GM15510 (cell line): ENCODE measurements around the gene AUTS2.

Experiments
- POLR2A ChIP-seq: IDR thresholded peaks from 3 replicates; pipeline ENCODE4 v1.6.1; 2011; ENCODE audit warnings: borderline replicate concordance; ENCODE audit not compliant: insufficient read length; ENCODE audit errors: extremely low read depth

The AUTS2 gene

DNA sequence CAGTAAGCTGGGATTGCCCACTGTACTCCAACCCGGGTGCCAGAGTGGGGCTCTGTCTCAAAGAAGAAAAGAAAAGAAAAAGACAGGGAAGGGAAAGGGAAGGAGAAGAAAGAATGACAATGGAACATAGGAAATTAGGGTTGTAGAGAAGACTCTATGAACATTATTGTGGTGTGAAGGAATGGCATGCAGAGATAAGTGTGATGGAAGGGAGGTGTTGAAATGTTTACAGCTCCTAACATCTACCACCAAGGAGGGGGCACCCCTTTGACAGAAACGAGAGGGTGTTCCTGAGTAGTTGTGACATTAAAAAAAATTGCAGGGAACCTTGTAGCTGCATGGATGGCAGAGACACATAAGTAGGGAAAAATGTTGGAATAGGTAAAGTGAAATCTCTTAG is 27.5 kb downstream of the AUTS2 start:
- TF ChIP-seq POLR2A, result no peak

DNA sequence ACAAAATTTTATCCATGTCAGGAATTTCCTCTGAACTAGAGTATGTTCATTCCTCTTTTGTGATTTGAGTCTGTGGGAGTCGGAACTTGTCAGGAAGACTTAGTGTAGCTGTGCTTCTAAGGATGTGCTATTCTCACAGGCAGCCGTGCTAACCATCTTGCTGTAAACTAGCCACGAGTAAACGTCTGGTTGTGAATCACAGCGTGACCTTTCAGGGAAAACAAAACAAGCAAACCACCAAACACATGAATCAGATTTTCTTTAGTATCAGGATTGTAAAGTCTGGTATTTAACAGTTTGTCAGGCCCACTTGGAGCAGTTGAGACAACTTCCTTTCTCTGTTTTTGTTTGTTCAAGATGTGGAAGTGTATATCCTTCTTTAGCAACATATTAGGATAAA is 32.0 kb downstream of the AUTS2 start:
- TF ChIP-seq POLR2A, result no peak

DNA sequence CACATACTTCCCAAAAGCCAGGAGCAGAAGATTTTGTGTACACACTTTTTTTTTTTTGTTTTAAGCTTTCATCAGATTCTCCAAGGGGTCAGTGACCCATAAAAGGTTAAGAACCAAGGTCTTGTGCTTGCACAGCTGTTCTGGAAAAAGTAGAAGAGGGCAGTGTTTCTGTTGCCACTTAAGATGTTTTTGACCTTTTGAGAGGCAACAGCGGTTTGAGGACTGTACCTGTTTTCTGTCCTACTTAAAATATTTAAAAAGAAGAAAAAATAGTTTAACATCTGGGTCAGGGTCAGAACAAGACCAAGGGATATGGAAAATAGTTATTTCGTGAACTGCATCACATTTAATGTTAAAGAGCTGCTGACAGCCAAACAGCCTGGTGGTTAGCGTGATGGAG is 32.9 kb downstream of the AUTS2 start:
- TF ChIP-seq POLR2A, result no peak

GRCh38 chr7:69632280-69632679 is 34.0 kb downstream of the AUTS2 start:
- TF ChIP-seq POLR2A, result no peak

DNA sequence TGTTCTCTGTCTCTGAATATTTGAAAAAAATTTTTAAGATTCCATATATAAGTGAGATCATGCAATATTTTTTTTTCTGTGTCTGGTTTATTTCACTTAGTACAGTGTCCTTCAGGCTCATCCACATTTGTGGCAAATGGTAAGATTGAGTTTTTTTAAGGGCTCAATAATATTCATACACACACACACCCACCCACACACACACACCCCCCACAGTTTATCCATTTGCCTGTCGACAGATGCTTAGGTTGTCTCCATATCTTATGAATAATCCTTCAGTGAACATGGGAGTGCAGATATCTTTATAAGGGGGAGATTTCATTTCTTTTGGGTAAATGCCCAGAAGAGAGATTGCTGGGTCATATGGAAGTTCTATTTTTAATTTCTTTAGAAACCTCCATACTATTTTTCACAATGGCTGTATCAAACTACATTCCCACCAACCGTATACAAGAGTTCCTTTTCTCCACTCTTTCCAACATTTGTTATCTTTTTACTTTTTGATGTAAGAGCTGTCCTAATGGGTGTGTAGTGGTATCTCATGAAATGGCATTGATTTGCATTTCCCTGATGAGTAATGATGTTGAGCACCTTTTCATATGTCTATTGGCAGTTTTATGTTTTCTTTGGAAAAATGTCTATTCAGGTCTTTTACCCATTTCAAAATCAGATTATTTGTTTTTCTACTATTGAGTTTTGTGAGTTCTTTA is 35.0 kb downstream of the AUTS2 start:
- TF ChIP-seq POLR2A, result no peak

DNA sequence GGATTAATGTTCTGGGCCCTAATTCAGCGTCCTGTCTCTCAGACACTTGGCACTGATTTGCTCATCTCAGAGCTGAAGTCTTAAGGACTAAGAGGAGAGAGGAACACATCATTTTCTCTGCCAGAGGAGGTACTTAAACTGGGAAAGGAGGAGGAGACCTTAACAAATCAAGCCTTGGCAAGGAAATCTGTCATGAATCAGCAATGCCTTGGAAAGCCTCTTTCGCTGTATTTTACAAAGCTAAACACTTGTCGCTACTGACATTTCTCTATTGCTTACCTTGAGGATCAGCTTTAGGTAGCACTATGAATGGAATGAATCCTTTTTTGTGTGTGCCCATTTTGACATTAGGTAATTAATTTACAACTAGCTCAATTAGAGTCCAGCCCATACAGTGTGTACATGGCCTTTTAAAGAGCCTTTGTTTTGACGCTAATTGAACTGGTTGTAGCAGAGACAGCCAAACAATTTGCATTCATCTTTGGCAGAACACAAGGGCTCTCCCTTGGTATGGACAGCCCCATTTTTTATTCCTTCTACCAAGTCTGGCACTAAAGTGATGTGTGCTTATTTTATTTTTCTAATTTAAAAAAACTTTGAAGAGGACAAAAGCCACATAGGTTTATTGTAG is 37.4 kb downstream of the AUTS2 start:
- no peak for TF ChIP-seq POLR2A

GRCh38 chr7:69638674-69639073 is 40.4 kb downstream of the AUTS2 start:
- TF ChIP-seq POLR2A, result no peak

GRCh38 chr7:69640216-69640615 is 41.9 kb downstream of the AUTS2 start:
- TF ChIP-seq POLR2A, result no peak

- no peak for TF ChIP-seq POLR2A
Measured at GRCh38 chr7:69640925-69641594, 42.8 kb downstream of the AUTS2 start.

GRCh38 chr7:69643265-69643664 is 45.0 kb downstream of the AUTS2 start:
- TF ChIP-seq POLR2A, result no peak

- no peak for TF ChIP-seq POLR2A
Measured at GRCh38 chr7:69643708-69644445, 45.6 kb downstream of the AUTS2 start.

- no peak for TF ChIP-seq POLR2A
Measured at GRCh38 chr7:69645683-69646082, 47.4 kb downstream of the AUTS2 start.

DNA sequence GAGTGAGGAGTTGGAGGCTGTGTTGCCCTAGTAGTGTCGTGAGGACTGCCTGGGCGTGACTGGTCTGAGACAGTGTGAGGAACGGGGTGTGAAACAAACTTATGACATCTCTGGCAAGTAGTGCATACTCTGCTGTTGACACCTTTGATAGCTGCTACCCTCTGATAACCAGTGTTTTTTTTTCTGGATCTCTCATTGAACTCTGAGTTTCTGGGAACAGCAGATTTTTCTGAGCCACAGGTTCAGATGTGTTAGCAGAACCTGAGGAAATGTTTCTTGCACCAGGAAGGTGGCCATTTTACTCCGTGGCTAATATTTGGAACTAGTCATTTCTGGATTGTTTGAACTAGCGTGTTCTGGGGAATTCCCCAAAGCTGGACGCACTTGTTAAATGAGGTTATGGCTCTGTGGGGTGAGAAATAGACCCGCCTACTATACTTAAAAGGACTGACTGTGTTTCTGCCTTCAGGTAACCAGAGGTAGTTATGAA is 52.9 kb downstream of the AUTS2 start:
- no peak for TF ChIP-seq POLR2A

- TF ChIP-seq POLR2A, result no peak
Measured at GRCh38 chr7:69652947-69653701, 54.8 kb downstream of the AUTS2 start.
